Neuronal stem cell (in vitro differentiated cells): ENCODE data around the gene KDSR.

ENCODE experiments used
- DNase-seq: peaks from one replicate; pipeline ENCODE4 v3.0.0-alpha.2; 2013; ENCODE audit warnings: low spot score
- H2AFZ ChIP-seq: one replicate; pipeline ENCODE4 v1.6.1; 2013; ENCODE audit warnings: mild to moderate bottlenecking, low read length, inconsistent platforms
- H2AK5ac ChIP-seq: 2 replicates; pipeline ENCODE4 v1.6.1; 2013; ENCODE audit warnings: low read depth, mild to moderate bottlenecking, inconsistent platforms, low read length, moderate library complexity, mixed read lengths
- H2BK120ac ChIP-seq: 2 replicates; pipeline ENCODE4 v1.6.1; 2013; ENCODE audit warnings: low read depth, mild to moderate bottlenecking, inconsistent platforms, low read length, moderate library complexity, mixed read lengths
- H2BK12ac ChIP-seq: one replicate; pipeline ENCODE4 v1.6.1; 2013; ENCODE audit warnings: low read length, inconsistent platforms
- H2BK15ac ChIP-seq: 2 replicates; pipeline ENCODE4 v1.6.1; 2013; ENCODE audit warnings: mild to moderate bottlenecking, low read length, inconsistent platforms, mixed read lengths
- H2BK5ac ChIP-seq: one replicate; pipeline ENCODE4 v1.6.1; 2013; ENCODE audit warnings: inconsistent platforms, mild to moderate bottlenecking, low read length, moderate library complexity
- H3K14ac ChIP-seq: one replicate; pipeline ENCODE4 v1.6.1; 2013; ENCODE audit warnings: low read length, inconsistent platforms
- H3K18ac ChIP-seq: 2 replicates; pipeline ENCODE4 v1.6.1; 2013; ENCODE audit warnings: low read length, inconsistent platforms
- H3K23ac ChIP-seq: 2 replicates; pipeline ENCODE4 v1.6.1; 2013; ENCODE audit warnings: low read depth, mild to moderate bottlenecking, mixed read lengths, low read length, inconsistent platforms; ENCODE audit not compliant: poor library complexity
- H3K27ac ChIP-seq: replicated peaks from 3 replicates; pipeline ENCODE4 v1.5.1; 2013; ENCODE audit warnings: low read length, inconsistent platforms
- H3K27me3 ChIP-seq, 3 experiments: 2 replicates each; pipeline ENCODE4 v1.6.1; 2013; ENCODE audit warnings: low read length in 3 of 3, mild to moderate bottlenecking in 2 of 3, inconsistent platforms in 1 of 3, low read depth in 1 of 3, mixed read lengths in 1 of 3, moderate library complexity in 1 of 3; ENCODE audit not compliant: control insufficient read depth in 3 of 3, insufficient read depth in 3 of 3
- H3K36me3 ChIP-seq, 2 donors: replicated peaks in 1 of 2; 2 replicates each; pipeline ENCODE4 v1.6.1; 2013; ENCODE audit warnings: low read length in 2 of 2; ENCODE audit not compliant: control insufficient read depth in 2 of 2, insufficient read depth in 2 of 2
- H3K4ac ChIP-seq: 2 replicates; pipeline ENCODE4 v1.6.1; 2013; ENCODE audit warnings: inconsistent platforms, mild to moderate bottlenecking, low read length, moderate library complexity
- H3K4me1 ChIP-seq, 2 donors: 1 replicate in 1 of 2; 2 replicates in 1 of 2; pipeline ENCODE4 v1.6.1; 2013; ENCODE audit warnings: low read length in 2 of 2, low read depth in 1 of 2; ENCODE audit not compliant: control insufficient read depth in 2 of 2, insufficient read depth in 1 of 2
- H3K4me2 ChIP-seq: one replicate; pipeline ENCODE4 v1.6.1; 2013; ENCODE audit warnings: mild to moderate bottlenecking, low read length, inconsistent platforms; ENCODE audit not compliant: insufficient read depth, poor library complexity, severe bottlenecking
- H3K4me3 ChIP-seq, 2 donors: 2 replicates each; pipeline ENCODE4 v1.5.1; 2013; ENCODE audit warnings: low read length in 2 of 2, mild to moderate bottlenecking in 2 of 2, inconsistent platforms in 1 of 2, moderate library complexity in 1 of 2
- H3K79me1 ChIP-seq: one replicate; pipeline ENCODE4 v1.6.1; 2013; ENCODE audit warnings: low read depth, mild to moderate bottlenecking, inconsistent platforms, low read length, moderate library complexity
- H3K9ac ChIP-seq: one replicate; pipeline ENCODE4 v1.6.1; 2013; ENCODE audit warnings: mild to moderate bottlenecking, low read depth, low read length, inconsistent platforms; ENCODE audit not compliant: poor library complexity
- H3K9me3 ChIP-seq, 2 donors: replicated peaks in 1 of 2; 2 replicates each; pipeline versions ENCODE3 to v1.6.1; 2013; ENCODE audit warnings: low read length in 2 of 2, mild to moderate bottlenecking in 2 of 2, inconsistent platforms in 1 of 2, low read depth in 1 of 2, mixed read lengths in 1 of 2, moderate library complexity in 1 of 2; ENCODE audit not compliant: control insufficient read depth in 2 of 2, insufficient read depth in 1 of 2
- H4K8ac ChIP-seq: one replicate; pipeline ENCODE4 v1.6.1; 2013; ENCODE audit warnings: low read depth, mild to moderate bottlenecking, inconsistent platforms, low read length, moderate library complexity
- H4K91ac ChIP-seq: one replicate; pipeline ENCODE4 v1.6.1; 2013; ENCODE audit warnings: low read length, low read depth, mild to moderate bottlenecking, inconsistent platforms; ENCODE audit not compliant: poor library complexity
- WGBS, 2 donors: extraction: QIAGEN DNeasy Blood & Tissue Kit; methylation state at CpG; one replicate each; pipeline ENCODE4 v1.1.7; 2013; ENCODE audit warnings: missing lambda C conversion rate in 2 of 2, mixed read lengths in 1 of 2; ENCODE audit not compliant: insufficient read length in 2 of 2, insufficient replicate concordance in 1 of 2; ENCODE audit errors: extremely low coverage in 2 of 2; 5-methylcytosine and 5-hydroxymethylcytosine counted together

The KDSR gene

GRCh38 chr18:63290166-63290820, 76.7 kb downstream of the KDSR start:
- Histone ChIP-seq H3K14ac (no peak overlapping the region), H3K4me3 (no peak overlapping the region), H3K23ac (no peak overlapping the region), H4K91ac (no peak overlapping the region), H3K4ac (no peak overlapping the region), H4K8ac (no peak overlapping the region), H2BK15ac (no peak overlapping the region), H3K4me1 (peaks cover 0 to 10% of the 10 kb centered on the region in 2 donors), H2BK12ac (no peak overlapping the region), H3K36me3 (peaks cover 0 to 16% of the 10 kb centered on the region in 2 donors), H3K27ac (peak overlapping the region; percentile 63), H3K9me3 (no peaks in the 10 kb centered on the region), H3K79me1 (no peaks in the 10 kb centered on the region), H2AFZ (no peak overlapping the region), H3K9ac (no peak overlapping the region), H3K27me3 (no peaks in the 10 kb centered on the region), H3K18ac (no peak overlapping the region), H2AK5ac (no peak overlapping the region), H2BK5ac (no peak overlapping the region), H2BK120ac (no peak overlapping the region), H3K4me2 (no peak overlapping the region)
- 100% methylated on average over 1 of the region's 6 CpGs; no CpG with 5 or more reads in 1 of the 2 donors for WGBS, 2 donors
- DNase-seq, result no peak

DNA sequence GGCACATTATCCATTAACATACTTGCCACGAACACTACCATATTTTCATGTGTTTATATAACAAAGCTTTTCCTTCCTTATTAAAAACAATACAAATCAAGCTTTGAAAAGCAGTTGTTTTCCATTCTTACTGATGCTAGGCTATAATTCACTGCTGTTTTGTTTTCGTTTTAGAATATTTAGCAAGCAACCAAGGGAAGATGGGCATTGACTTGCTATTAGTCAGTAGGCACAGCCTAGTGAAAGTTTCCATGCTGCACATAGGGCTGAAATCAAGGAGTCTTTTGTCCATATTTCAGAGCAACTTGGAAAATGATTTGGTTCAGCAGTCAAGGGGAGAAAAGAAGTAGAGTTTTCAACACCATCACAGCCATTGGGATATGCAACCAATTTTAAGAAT, 78.7 kb downstream of the KDSR start:
- H4K91ac ChIP-seq, result no peak overlapping the region
- H2BK15ac ChIP-seq, result no peak overlapping the region
- no peak overlapping the region for H3K27ac ChIP-seq
- no peak overlapping the region for H3K9ac ChIP-seq
- H2BK5ac ChIP-seq, result no peak overlapping the region
- peaks cover 0 to 10% of the 10 kb centered on the region in 2 donors for H3K4me1 ChIP-seq
- H3K23ac ChIP-seq, result no peak overlapping the region
- no peak overlapping the region for H3K4ac ChIP-seq
- H3K4me3 ChIP-seq, result no peak overlapping the region
- DNase-seq, result no peak
- no peaks in the 10 kb centered on the region for H3K79me1 ChIP-seq
- no peak overlapping the region for H3K18ac ChIP-seq
- H2BK12ac ChIP-seq, result no peak overlapping the region
- H3K36me3 ChIP-seq, result peaks cover 0 to 8% of the 10 kb centered on the region in 2 donors
- H4K8ac ChIP-seq, result no peak overlapping the region
- WGBS, 2 donors, result no CpG with 5 or more reads among the region's 2 CpGs
- no peak overlapping the region for H3K4me2 ChIP-seq
- no peak overlapping the region for H2BK120ac ChIP-seq
- H3K9me3 ChIP-seq, result no peaks in the 10 kb centered on the region
- H2AFZ ChIP-seq, result no peak overlapping the region
- no peak overlapping the region for H3K14ac ChIP-seq
- H2AK5ac ChIP-seq, result no peak overlapping the region
- H3K27me3 ChIP-seq, result no peaks in the 10 kb centered on the region

DNA sequence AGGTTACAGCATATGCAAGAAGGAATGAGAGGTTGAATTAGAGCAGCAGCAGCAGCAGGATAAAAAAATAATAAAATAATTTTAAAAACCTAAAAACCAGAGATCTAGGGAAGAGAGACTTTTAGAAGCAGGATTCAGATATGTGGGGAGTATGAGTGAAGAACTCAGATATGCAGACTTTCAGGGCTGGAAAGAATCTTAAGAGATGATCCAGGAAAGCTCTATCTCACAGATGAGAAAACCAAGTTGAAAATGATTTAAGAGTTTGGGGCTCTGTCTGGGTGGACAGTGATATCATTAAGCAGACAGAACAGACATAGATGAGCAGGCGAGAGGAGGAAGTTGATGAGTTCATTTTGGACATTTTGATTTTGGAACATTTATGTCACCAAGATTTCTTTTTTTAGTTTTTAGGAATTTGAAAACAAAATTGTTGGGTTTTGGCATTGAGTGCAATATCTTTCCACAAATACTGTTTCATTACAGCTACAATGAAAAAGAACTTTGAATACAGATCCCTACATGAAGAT, 79.2 kb downstream of the KDSR start:
- no peak for DNase-seq
- H3K23ac ChIP-seq, result no peak overlapping the region
- H2BK120ac ChIP-seq, result no peak overlapping the region
- no peak overlapping the region for H2AK5ac ChIP-seq
- no peak overlapping the region for H2BK5ac ChIP-seq
- no peak overlapping the region for H3K9ac ChIP-seq
- peaks cover 0 to 4% of the 10 kb centered on the region in 2 donors for H3K36me3 ChIP-seq
- H4K8ac ChIP-seq, result no peak overlapping the region
- H2BK12ac ChIP-seq, result no peak overlapping the region
- WGBS, 2 donors, result no CpG with 5 or more reads among the region's 1 CpG
- no peak overlapping the region for H3K4me2 ChIP-seq
- no peak overlapping the region for H3K4ac ChIP-seq
- no peak overlapping the region for H2BK15ac ChIP-seq
- no peaks in the 10 kb centered on the region for H3K9me3 ChIP-seq
- H3K4me1 ChIP-seq, result peaks cover 0 to 8% of the 10 kb centered on the region in 2 donors
- no peak overlapping the region for H4K91ac ChIP-seq
- H2AFZ ChIP-seq, result no peak overlapping the region
- H3K14ac ChIP-seq, result no peak overlapping the region
- no peaks in the 10 kb centered on the region for H3K27me3 ChIP-seq
- no peak overlapping the region for H3K27ac ChIP-seq
- H3K79me1 ChIP-seq, result no peaks in the 10 kb centered on the region
- H3K18ac ChIP-seq, result no peak overlapping the region
- no peak overlapping the region for H3K4me3 ChIP-seq

GRCh38 chr18:63286926-63287325, 80.1 kb downstream of the KDSR start:
- Histone ChIP-seq H3K4me2 (no peak overlapping the region), H3K4ac (no peak overlapping the region), H3K4me3 (no peak overlapping the region), H2AFZ (no peak overlapping the region), H2BK120ac (no peak overlapping the region), H2BK15ac (no peak overlapping the region), H3K9ac (no peak overlapping the region), H2BK12ac (no peak overlapping the region), H3K79me1 (no peaks in the 10 kb centered on the region), H2BK5ac (no peak overlapping the region), H3K27me3 (no peaks in the 10 kb centered on the region), H2AK5ac (no peak overlapping the region), H3K14ac (no peak overlapping the region), H3K9me3 (no peaks in the 10 kb centered on the region), H3K36me3 (no peaks in the 10 kb centered on the region), H3K4me1 (peaks cover 0 to 8% of the 10 kb centered on the region in 2 donors), H3K27ac (no peak overlapping the region), H3K23ac (no peak overlapping the region), H3K18ac (no peak overlapping the region), H4K91ac (no peak overlapping the region), H4K8ac (no peak overlapping the region)
- DNase-seq, result no peak
- WGBS, 2 donors, result no CpG with 5 or more reads among the region's 4 CpGs
